ENCODE measurements around the gene NLGN3. TPM values are rescaled to one million over a fixed set of nuclear protein-coding genes. Genes with fewer than 3 reads are reported as not detected.

NLGN3 gene
- total RNA-seq, 1 donor from 2014 or later, result 3.1 TPM

- Mint-ChIP-seq H3K27ac (ENCODE audit: unreplicated experiment) (no peak overlapping the region), H3K36me3 (ENCODE audit: unreplicated experiment) (no peaks in the 10 kb centered on the region), H3K9me3 (ENCODE audit: unreplicated experiment) (peaks cover 4% of the 10 kb centered on the region), H3K27me3 (ENCODE audit: unreplicated experiment) (no peaks in the 10 kb centered on the region), H3K4me1 (ENCODE audit: low read depth, unreplicated experiment) (no peaks in the 10 kb centered on the region), H3K4me3 (ENCODE audit: unreplicated experiment) (no peak overlapping the region)
- DNase-seq, result no peak
- no peak for TF ChIP-seq CTCF (IDR thresholded peaks at IDR 0.05; ENCODE audit: partially characterized antibody, unreplicated experiment)
These were observed 70.8 kb downstream of the NLGN3 start for GRCh38 chrX:71215338-71215912.

GRCh38 chrX:71216485-71216884 is 71.8 kb downstream of the NLGN3 start:
- H3K27ac Mint-ChIP-seq (ENCODE audit: unreplicated experiment), result no peak overlapping the region
- no peaks in the 10 kb centered on the region for H3K36me3 Mint-ChIP-seq (ENCODE audit: unreplicated experiment)
- peaks cover 4% of the 10 kb centered on the region for H3K9me3 Mint-ChIP-seq (ENCODE audit: unreplicated experiment)
- no peak for TF ChIP-seq CTCF (IDR thresholded peaks at IDR 0.05; ENCODE audit: partially characterized antibody, unreplicated experiment)
- H3K4me1 Mint-ChIP-seq (ENCODE audit: low read depth, unreplicated experiment), result no peaks in the 10 kb centered on the region
- no peaks in the 10 kb centered on the region for H3K27me3 Mint-ChIP-seq (ENCODE audit: unreplicated experiment)
- DNase-seq, result no peak
- H3K4me3 Mint-ChIP-seq (ENCODE audit: unreplicated experiment), result no peak overlapping the region

- no peak for DNase-seq
- no peak for TF ChIP-seq CTCF (IDR thresholded peaks at IDR 0.05; ENCODE audit: partially characterized antibody, unreplicated experiment)
- Mint-ChIP-seq H3K36me3 (ENCODE audit: unreplicated experiment) (no peaks in the 10 kb centered on the region), H3K27me3 (ENCODE audit: unreplicated experiment) (no peaks in the 10 kb centered on the region), H3K4me3 (ENCODE audit: unreplicated experiment) (no peak overlapping the region), H3K27ac (ENCODE audit: unreplicated experiment) (no peak overlapping the region), H3K4me1 (ENCODE audit: low read depth, unreplicated experiment) (no peaks in the 10 kb centered on the region), H3K9me3 (ENCODE audit: unreplicated experiment) (peaks cover 4% of the 10 kb centered on the region)
These were observed 72.7 kb downstream of the NLGN3 start for GRCh38 chrX:71217298-71217697.

Other genes with a start within 250 kb of the NLGN3 start
- gene TEX11, start 236.1 kb upstream of the NLGN3 start, total RNA-seq (ENCODE audit: unreplicated experiment), result not detected
- 13.3 TPM for gene SLC7A3, start 213.7 kb upstream of the NLGN3 start, total RNA-seq (ENCODE audit: unreplicated experiment)
- gene SNX12, start 76.5 kb upstream of the NLGN3 start, total RNA-seq (ENCODE audit: unreplicated experiment), result 86.5 TPM
- 20.2 TPM for gene FOXO4, start 49.0 kb upstream of the NLGN3 start, total RNA-seq (ENCODE audit: unreplicated experiment)
- not detected for gene CXorf65, start 38.1 kb upstream of the NLGN3 start, total RNA-seq (ENCODE audit: unreplicated experiment)
- gene IL2RG, start 33.3 kb upstream of the NLGN3 start, total RNA-seq (ENCODE audit: unreplicated experiment), result not detected
- 87.4 TPM for gene MED12, start 26.2 kb upstream of the NLGN3 start, total RNA-seq (ENCODE audit: unreplicated experiment)
- gene GJB1, start 78.4 kb downstream of the NLGN3 start, total RNA-seq (ENCODE audit: unreplicated experiment), result not detected
- 44.2 TPM for gene ZMYM3, start 109.3 kb downstream of the NLGN3 start, total RNA-seq (ENCODE audit: unreplicated experiment)
- 696 TPM for gene NONO, start 138.8 kb downstream of the NLGN3 start, total RNA-seq (ENCODE audit: unreplicated experiment)
- 7.8 TPM for gene ITGB1BP2, start 156.9 kb downstream of the NLGN3 start, total RNA-seq (ENCODE audit: unreplicated experiment)
- gene TAF1, start 221.5 kb downstream of the NLGN3 start, total RNA-seq (ENCODE audit: unreplicated experiment), result 42.1 TPM

All from glutamatergic neuron (in vitro differentiated cells).